Fibroblast of pulmonary artery (primary cell): ENCODE measurements around the gene DPYD.
A peak's percentile ranks its signal among the peaks of the same experiment; 100 is the strongest.

Source experiments
- DNase-seq: peaks from one replicate; pipeline ENCODE4 v3.0.0-alpha.2; 2010; ENCODE audit warnings: low read depth
- H3K4me3 ChIP-seq: replicated peaks from 2 replicates; pipeline ENCODE4 v1.5.1; 2011; ENCODE audit warnings: low read depth, mild to moderate bottlenecking, control low read depth, low read length, moderate library complexity
- CTCF ChIP-seq: IDR thresholded peaks from 2 replicates; pipeline ENCODE4 v1.5.1; 2011; ENCODE audit warnings: mild to moderate bottlenecking, control low read depth, low read length, inconsistent platforms; ENCODE audit errors: missing control alignments

DPYD gene

DNA sequence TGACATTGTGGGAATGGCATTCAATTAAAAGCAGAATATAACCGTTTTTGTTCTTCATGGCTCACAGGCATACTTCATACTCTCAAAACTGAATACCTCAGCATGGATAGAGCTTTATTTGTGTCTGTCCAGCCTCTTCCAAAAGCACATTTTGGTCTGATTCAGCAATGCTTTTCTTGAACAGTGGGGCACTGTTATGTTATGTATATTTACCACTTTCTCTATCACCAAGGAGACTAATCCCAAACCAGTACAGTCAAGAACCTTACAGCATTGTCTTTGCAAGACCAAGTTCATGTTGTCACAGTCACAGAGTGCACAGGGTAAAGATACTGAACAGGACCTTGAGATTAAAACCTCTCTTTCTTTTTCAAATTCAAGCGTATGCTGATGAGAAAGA lies 616.5 kb downstream of the DPYD start:
- no peak for TF ChIP-seq CTCF
- H3K4me3 ChIP-seq = no peak overlapping the region
- DNase-seq = peak; percentile 8

- no peak for DNase-seq
- no peak for TF ChIP-seq CTCF
- H3K4me3 ChIP-seq = no peak overlapping the region
These were observed 621.9 kb downstream of the DPYD start for GRCh38 chr1:97298966-97299365.

DNA sequence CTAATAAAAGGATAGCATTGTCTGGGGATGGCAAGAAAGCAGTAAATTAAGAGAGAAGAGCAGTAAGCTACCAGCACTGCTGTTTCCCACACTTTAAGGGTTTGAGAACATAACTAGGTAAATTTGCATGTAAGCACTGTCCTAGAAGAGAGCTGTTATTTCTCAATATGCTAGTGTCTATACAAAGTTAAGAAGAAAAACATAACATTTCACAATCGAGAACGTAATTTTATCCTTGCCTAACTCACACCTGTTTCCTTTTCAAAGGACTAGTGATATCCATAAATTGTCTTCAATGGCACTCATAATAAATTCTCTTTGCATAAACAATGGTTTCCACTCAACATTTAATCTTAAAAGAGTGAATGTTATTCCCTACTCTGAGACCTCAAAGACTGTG lies 623.2 kb downstream of the DPYD start:
- H3K4me3 ChIP-seq = no peak overlapping the region
- no peak for TF ChIP-seq CTCF
- no peak for DNase-seq

GRCh38 chr1:97281962-97282361 lies 638.9 kb downstream of the DPYD start:
- DNase-seq = peak; percentile 18
- no peak overlapping the region for H3K4me3 ChIP-seq
- TF ChIP-seq CTCF = no peak

GRCh38 chr1:97277891-97278654 lies 642.8 kb downstream of the DPYD start:
- no peak for TF ChIP-seq CTCF
- peak; percentile 87 for DNase-seq
- H3K4me3 ChIP-seq = peak overlapping the region; percentile 6

DNA sequence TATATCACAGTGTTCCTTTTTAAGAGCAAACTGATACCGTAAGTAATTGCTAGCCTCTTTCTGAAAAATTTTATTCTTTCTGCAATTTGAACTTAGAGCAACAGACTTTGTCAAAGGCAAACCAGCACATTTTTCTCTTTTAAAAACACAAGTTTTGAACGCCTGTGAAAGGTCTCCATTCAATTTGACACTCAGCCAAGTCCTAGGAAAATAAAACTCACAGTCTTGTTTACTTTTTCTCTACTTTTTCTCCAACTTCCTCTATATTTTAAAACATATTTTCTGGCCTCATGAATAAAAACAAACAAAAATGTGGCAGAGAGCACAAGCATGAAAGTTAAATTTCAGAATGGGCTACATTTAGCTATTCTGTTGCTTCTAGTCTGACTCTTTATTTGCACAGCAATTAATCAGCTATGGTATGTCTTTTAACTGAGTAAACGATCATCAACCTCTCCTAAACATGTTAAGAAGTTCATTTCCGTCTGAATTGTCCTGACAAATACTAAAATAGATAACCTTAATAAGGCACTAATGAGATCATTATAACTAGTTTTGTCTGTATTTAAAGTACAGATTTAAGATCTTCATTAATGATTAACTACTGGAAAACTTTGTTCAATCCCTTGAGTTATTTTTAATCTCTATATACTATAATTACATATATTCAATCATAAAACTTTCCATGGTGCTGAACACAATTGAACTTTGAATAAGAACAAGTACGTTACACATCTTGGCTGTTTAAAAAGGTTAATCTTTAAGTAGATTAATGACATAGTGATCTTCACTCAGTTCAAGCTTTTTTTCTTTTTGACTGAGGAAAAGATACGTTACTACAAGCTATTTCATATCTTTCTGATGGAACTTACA lies 648.7 kb downstream of the DPYD start:
- no peak for DNase-seq
- no peak for TF ChIP-seq CTCF
- H3K4me3 ChIP-seq = no peak overlapping the region
